IPS-NIHi7 (cell line): ENCODE results near the gene P2RX2.
A peak's percentile ranks its signal among the peaks of the same experiment; 100 is the strongest.

Experiments used
- DNase-seq: peaks from one replicate; pipeline ENCODE4 v3.0.0; 2012; ENCODE audit warnings: mixed read lengths; ENCODE audit errors: extremely low spot score

Gene P2RX2

DNA sequence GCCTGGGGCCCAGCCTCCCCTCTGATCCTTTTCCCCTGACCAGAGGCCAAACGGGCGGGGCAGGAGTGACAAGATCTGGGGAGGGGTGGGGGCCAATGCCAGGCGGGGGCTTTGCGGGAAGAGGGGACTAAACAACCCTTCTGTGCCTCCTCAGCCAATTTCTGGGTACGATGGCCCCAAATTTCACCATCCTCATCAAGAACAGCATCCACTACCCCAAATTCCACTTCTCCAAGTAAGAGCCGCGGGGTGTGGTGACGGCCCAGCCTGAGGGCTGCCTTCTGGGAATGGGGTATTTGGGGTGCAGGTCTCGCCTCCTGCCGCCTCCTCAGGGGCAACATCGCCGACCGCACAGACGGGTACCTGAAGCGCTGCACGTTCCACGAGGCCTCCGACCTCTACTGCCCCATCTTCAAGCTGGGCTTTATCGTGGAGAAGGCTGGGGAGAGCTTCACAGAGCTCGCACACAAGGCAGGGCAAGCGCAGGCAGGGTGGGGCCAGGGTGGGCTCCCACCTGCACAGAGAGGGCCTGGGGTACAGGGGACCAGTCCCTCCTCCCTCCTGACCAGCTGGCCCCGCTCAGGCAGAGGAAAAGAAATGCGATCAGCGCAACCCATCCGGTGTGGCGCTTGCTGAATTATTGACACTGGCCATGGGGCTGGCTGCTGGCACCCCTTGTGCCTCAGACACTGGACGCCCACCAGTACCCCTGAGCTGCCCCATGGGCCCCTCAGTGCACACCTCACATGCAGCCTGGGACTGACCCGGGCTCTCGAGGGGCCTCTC is 1.7 kb downstream of the P2RX2 start:
- no peak for DNase-seq

DNA sequence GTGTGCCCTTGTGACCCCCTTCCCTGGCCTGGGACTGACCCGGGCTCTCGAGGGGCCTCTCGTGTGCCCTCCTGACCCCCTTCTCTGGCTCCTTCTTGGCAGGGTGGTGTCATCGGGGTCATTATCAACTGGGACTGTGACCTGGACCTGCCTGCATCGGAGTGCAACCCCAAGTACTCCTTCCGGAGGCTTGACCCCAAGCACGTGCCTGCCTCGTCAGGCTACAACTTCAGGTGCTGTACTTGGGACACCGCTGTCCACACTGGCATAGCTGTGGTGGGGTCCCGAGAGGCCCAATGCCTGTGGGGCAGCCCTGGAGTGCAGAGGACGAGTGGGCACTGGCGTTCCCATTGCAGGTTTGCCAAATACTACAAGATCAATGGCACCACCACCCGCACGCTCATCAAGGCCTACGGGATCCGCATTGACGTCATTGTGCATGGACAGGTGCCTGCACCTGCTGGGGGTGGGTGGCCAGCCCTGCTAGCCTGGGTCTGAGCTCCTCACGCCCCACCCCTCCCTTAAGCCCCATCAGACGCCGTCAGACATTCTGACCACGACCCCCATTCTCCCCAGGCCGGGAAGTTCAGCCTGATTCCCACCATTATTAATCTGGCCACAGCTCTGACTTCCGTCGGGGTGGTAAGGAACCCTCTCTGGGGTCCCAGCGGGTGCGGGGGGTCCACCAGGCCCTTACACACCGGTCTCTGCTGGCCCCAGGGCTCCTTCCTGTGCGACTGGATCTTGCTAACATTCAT is 2.5 kb downstream of the P2RX2 start:
- no peak for DNase-seq

- DNase-seq = no peak
Observed at GRCh38 chr12:132621657-132622435, 3.3 kb downstream of the P2RX2 start.

GRCh38 chr12:132622437-132623071 is 4.0 kb downstream of the P2RX2 start:
- DNase-seq = no peak

DNA sequence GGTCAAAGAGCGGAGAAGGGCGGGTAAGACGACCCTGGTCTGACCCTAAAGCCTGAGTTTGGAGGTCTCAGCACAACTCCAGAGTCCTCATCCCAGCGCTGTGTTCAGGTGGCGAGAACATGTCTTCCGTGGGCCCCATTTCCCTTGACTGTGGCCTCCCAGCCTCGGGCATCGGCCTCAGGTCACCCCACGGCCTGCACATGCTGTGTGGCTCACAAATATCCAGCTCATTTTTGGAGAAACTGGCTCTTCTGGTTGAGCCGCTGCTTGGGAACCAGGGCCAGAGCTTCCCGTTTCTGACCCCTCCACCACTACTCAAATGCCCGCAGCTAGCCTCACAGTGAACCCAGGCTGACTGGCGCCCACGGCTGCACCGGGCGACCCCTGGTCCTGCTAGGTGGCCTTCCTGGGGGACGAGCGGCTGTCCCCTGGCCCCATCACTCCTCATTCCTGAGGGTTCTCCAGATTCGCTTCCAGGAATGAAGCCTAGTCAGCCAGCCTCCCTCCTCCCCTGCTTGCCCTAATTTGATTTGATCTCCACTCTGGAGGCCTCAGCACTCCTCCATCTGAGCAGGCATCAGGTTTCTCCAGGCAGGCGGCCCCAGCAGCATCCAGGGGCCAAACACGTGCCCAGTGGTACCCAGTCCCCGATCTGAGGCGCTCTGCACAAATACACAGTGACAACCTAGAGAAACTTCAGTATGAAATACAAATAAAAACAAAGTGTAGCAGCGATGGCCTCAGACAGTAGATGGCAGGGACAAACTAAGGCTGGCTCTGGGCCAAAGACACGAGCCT is 4.7 kb downstream of the P2RX2 start:
- DNase-seq = no peak

DNA sequence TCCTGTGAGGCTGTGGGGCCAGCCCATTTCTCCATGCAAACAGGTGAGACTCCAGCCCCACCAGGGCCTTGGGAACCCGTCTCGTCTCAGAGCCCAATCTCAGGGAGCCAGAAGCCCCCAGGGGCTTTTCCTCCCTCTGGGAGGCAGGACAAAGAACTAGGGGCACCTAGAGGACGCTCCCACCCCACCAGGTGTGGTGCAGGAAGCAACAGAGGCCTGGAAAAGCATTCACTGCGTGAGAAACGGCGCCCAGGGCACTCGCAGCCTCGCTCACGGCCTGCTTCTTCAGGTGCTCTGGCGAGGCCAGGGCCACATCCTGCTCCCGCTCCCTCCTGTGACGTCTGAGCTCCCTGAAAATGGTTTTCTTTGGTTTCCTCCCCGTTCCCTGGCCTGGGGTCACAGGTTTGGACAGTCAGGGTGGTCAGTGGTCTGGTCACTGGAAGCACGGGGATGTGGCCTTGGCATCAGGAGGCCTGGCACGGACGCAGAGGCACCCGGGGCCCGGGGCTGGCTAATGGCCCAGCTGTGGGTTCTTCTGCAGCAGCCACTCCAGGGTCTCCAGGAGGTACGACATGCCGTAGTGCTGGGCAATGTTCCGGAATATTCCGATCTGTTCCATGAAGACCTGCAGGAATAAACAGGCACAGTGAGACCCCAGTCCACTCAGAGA is 5.7 kb downstream of the P2RX2 start:
- DNase-seq = no peak

GRCh38 chr12:132624910-132625630 is 6.5 kb downstream of the P2RX2 start:
- no peak for DNase-seq

DNA sequence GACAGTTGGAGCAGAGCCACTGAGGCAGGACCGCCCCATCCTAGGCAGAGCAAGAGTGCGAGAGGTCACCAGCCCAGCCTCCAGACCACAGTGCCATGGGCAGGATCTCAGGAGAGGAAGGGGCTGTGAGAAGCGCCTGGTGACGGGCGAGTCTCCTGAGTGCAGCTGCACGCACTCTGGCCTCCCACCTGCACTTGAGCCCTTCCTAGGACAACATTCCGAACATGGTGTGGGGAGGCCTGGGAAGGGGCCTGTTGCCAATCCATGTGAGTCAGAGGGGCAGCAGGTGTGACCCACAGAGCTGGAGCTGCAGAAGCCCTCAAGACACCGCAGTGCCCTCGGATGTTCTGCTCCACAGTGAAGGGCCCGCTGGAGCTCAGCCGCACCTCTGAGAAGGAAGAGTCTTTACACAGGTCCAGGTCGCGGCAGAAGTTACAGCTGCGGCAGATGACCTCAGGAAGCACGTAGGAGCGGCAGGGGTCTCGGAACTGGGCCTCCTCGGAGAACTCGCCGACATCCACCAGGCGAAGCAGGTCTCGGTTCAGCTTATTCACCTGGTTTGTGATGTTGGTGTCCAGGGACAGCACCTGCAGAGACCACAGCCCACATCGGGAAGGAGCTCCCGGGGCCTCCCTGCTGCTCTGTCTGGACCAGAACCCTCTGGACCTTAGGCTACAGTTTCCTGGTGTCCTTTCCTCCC is 7.3 kb downstream of the P2RX2 start:
- DNase-seq = no peak

DNA sequence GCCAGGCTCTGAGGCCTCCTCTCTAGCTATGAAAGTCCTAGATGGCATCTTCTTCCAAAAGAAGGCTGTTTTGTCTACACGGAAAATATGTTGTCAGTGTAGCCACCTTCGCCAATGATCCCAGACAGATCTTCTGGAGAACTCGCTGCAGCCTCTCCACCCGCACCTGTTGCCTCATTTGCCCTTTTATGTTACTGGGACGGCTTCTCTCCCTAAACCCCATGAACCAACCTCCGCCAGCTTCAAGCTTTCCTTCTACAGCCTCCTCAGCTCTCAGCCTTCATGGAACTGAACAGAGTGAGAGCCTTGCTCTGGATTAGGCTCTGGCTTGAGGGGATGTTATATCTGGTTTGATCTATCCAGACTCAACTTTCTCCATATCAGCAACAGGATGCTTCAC is 10.8 kb downstream of the P2RX2 start:
- no peak for DNase-seq

GRCh38 chr12:132630672-132631071 is 12.1 kb downstream of the P2RX2 start:
- no peak for DNase-seq

GRCh38 chr12:132631666-132632065 is 13.1 kb downstream of the P2RX2 start:
- DNase-seq = peak; percentile 8

DNA sequence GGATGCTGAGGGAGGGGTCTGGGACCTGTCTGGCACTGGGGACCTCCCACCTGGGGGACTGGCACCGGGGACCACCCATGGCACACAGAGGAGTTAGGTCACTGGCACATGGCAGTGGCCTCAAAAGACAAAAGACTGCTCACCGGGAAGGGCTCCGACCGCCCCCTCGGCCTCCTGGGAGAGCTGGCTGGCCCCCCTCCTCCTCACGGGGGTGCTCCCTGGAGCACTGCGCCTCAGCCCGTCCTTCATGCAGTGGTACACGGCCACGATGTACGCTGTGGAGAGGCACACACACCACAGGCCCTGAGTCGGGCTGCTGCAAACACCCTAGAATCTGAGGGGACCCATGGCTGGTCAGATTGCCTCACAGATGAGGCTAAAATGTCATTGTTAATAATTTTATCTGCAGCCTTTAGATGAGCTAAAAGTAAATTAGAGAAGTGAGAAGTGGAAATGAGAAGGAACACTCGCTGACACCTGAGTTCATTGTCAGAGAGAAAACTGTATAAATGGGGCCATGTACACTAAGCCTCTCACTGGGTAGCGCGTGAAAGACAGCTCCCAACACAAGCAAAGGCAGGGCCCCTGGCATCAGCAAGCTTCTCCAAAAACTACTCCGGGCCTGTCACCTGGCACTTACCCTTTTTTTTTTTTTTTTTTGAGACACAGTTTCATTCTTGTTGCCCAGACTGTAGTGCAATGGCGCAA is 14.1 kb downstream of the P2RX2 start:
- DNase-seq = peak; percentile 6

DNA sequence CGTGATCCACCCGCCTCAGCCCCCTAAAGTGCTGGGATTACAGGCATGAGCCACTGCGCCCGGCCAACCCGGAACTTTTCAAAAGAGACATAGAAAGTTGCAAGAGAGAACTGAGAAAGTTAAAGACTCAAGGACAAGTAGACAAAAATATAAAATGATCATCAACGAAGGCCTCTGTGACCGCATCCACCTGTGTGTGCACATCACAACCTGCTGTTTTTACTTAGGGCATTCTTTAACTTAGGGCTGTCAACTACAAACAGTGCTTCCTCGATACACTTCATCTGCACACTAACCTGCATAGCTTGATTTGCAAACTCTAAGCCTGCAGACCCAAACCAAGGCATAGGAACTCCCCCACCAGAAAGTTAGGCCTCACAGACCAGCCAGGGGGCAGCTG is 14.8 kb downstream of the P2RX2 start:
- no peak for DNase-seq

- DNase-seq = no peak
Observed at GRCh38 chr12:132633901-132634300, 15.3 kb downstream of the P2RX2 start.

DNA sequence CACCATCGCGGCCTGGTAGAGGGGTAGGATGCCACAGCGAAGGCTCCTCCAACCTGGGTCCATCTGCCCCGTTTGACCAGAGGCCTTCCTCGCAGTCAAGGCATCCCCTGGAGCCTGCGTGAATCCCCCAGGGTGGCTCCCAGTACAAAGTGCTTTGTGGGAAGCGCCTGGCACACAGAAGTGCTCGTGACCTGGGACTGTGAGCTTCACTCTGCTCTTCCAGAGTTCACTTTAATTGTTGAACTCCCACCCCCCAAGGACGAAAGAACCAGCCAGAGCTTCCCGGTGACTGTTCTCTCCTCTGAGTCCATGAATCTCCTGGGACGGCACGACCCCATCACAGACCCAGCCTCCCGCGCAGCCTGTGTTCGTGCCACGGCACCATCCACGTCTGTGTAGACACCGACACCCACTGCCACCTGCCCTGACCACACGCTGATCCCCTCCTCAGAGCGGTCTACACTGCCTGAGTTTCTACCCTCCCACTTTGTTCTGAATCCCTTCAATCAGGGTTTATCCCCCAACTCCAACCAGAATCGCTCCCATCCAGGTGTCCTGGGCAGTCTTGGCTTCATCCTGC is 15.9 kb downstream of the P2RX2 start:
- no peak for DNase-seq

- no peak for DNase-seq
Observed at GRCh38 chr12:132635076-132635955, 16.7 kb downstream of the P2RX2 start.

DNA sequence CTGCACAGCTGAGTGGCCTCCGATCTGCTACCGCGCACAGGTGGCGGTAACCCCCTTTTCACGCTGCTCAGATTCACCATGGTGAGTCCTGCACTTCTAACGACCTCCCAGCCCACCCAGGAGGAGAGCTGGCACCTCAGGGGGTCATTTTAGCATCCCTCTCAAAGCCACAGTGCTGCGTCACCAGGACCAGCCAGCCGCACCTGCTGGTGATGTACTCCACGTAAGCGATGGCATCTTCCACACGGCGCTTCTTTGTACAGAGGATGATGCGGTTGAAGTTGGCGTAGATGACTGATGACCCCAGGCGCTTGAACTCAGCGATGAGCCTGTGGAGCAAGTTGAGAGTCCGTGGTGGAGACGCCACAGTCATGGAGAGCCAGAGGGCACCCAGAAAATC is 19.2 kb downstream of the P2RX2 start:
- DNase-seq = no peak
